CD14-positive monocyte (primary cell): ENCODE results near the gene PFKM. TPM values are rescaled to one million over a fixed set of nuclear protein-coding genes. Genes with fewer than 3 reads are reported as not detected.

Source experiments
- DNase-seq, 3 donors: peaks; one replicate each; pipeline ENCODE4 v3.0.0-alpha.2; 2011 to 2022
- H2AFZ ChIP-seq: 2 replicates; pipeline ENCODE4 v1.6.0; 2012; ENCODE audit warnings: mild to moderate bottlenecking, low read depth, low read length, inconsistent platforms; ENCODE audit not compliant: insufficient read depth, poor library complexity, severe bottlenecking
- H3K27ac ChIP-seq, 2 donors: 1 replicate in 1 of 2; 2 replicates in 1 of 2; pipeline ENCODE4 v1.5.1; 2012 to 2013; ENCODE audit warnings: low read length in 2 of 2, control low read depth in 1 of 2, inconsistent platforms in 1 of 2, low read depth in 1 of 2, mild to moderate bottlenecking in 1 of 2
- H3K27me3 ChIP-seq, 2 donors: one replicate each; pipeline versions ENCODE4 v1.6.0 to v1.6.1; 2011 to 2013; ENCODE audit warnings: low read length in 2 of 2; ENCODE audit not compliant: control insufficient read depth in 2 of 2, insufficient read depth in 2 of 2
- H3K36me3 ChIP-seq, 2 donors: replicated peaks in 1 of 2; 1 replicate in 1 of 2; 2 replicates in 1 of 2; pipeline versions ENCODE4 v1.5.1 to v1.6.1; 2012 to 2013; ENCODE audit warnings: low read length in 2 of 2, control low read depth in 1 of 2, inconsistent platforms in 1 of 2, mild to moderate bottlenecking in 1 of 2; ENCODE audit not compliant: insufficient read depth in 2 of 2, control insufficient read depth in 1 of 2
- H3K4me1 ChIP-seq, 2 donors: 1 replicate in 1 of 2; 2 replicates in 1 of 2; pipeline versions ENCODE4 v1.5.1 to v1.6.1; 2012 to 2013; ENCODE audit warnings: low read length in 2 of 2, control low read depth in 1 of 2, inconsistent platforms in 1 of 2, mild to moderate bottlenecking in 1 of 2, moderate library complexity in 1 of 2; ENCODE audit not compliant: insufficient read depth in 2 of 2, control insufficient read depth in 1 of 2
- H3K4me2 ChIP-seq: replicated peaks from 2 replicates; pipeline ENCODE3; 2012; ENCODE audit warnings: low read length, moderate library complexity, mild to moderate bottlenecking; ENCODE audit not compliant: poor library complexity, severe bottlenecking; ENCODE audit errors: extremely low read depth
- H3K4me3 ChIP-seq, 3 experiments: fragments of 200-600 bp in 1 of 3; sonication (generic) in 1 of 3; replicated peaks in 1 of 3; 1 replicate in 2 of 3; 2 replicates in 1 of 3; pipeline ENCODE4 v1.5.1; 2011 to 2013; ENCODE audit warnings: low read length in 3 of 3, mild to moderate bottlenecking in 3 of 3, control low read depth in 2 of 3, low read depth in 2 of 3, inconsistent platforms in 1 of 3, moderate library complexity in 1 of 3
- H3K79me2 ChIP-seq: 2 replicates; pipeline ENCODE4 v1.6.0; 2012; ENCODE audit warnings: mild to moderate bottlenecking, control low read depth, inconsistent platforms, low read length, moderate library complexity; ENCODE audit not compliant: insufficient read depth
- H3K9ac ChIP-seq: 2 replicates; pipeline ENCODE4 v1.6.0; 2017; ENCODE audit warnings: low read length, mild to moderate bottlenecking; ENCODE audit not compliant: insufficient read depth, poor library complexity, severe bottlenecking
- H3K9me3 ChIP-seq, 2 donors: replicated peaks in 1 of 2; 1 replicate in 1 of 2; 2 replicates in 1 of 2; pipeline versions ENCODE4 v1.5.1 to v1.6.1; 2012 to 2013; ENCODE audit warnings: low read length in 2 of 2, control low read depth in 1 of 2; ENCODE audit not compliant: control insufficient read depth in 1 of 2, insufficient read depth in 1 of 2
- H4K20me1 ChIP-seq: 2 replicates; pipeline ENCODE4 v1.6.0; 2012; ENCODE audit warnings: mild to moderate bottlenecking, low read length, control low read depth, moderate library complexity; ENCODE audit not compliant: insufficient read depth
- H3K27ac Mint-ChIP-seq, 7 donors: one replicate each; pipeline ENCODE4 v1.8.0; 2020; ENCODE audit warnings: mild to moderate bottlenecking in 7 of 7, mixed read lengths in 7 of 7, moderate library complexity in 6 of 7, inconsistent platforms in 2 of 7
- H3K27me3 Mint-ChIP-seq, 3 donors: one replicate each; pipeline ENCODE4 v1.8.0; 2021 to 2022; ENCODE audit warnings: low read depth in 3 of 3, mild to moderate bottlenecking in 3 of 3, mixed read lengths in 3 of 3, moderate library complexity in 3 of 3, inconsistent platforms in 1 of 3
- H3K36me3 Mint-ChIP-seq, 2 donors: one replicate each; pipeline ENCODE4 v1.8.0; 2020; ENCODE audit warnings: mixed read lengths in 2 of 2, inconsistent platforms in 1 of 2, mild to moderate bottlenecking in 1 of 2
- H3K4me1 Mint-ChIP-seq: one replicate; pipeline ENCODE4 v1.8.0; 2020; ENCODE audit warnings: mild to moderate bottlenecking, mixed read lengths
- H3K4me3 Mint-ChIP-seq, 2 donors: one replicate each; pipeline ENCODE4 v1.8.0; 2020; ENCODE audit warnings: mild to moderate bottlenecking in 2 of 2, mixed read lengths in 2 of 2, moderate library complexity in 1 of 2
- H3K9me3 Mint-ChIP-seq, 7 donors: one replicate each; pipeline ENCODE4 v1.8.0; 2020 to 2022; ENCODE audit warnings: mixed read lengths in 7 of 7, mild to moderate bottlenecking in 6 of 7, moderate library complexity in 6 of 7, inconsistent platforms in 2 of 7
- CTCF ChIP-seq: fragments of 200-600 bp; IDR thresholded peaks from one replicate; pipeline ENCODE4 v1.8.0; 2022; ENCODE audit warnings: antibody characterized with exemption, mild to moderate bottlenecking
- WGBS: methylation state at CpG from one replicate; pipeline ENCODE4 v1.1.5; 2013; ENCODE audit warnings: missing lambda C conversion rate; ENCODE audit not compliant: insufficient coverage; 5-methylcytosine and 5-hydroxymethylcytosine counted together
- intact Hi-C, 2 donors: fragments of 100-400 bp; cut with micrococcal nuclease; formaldehyde crosslinking; loops; one replicate each; pipeline versions ENCODE4 v1.15.0 to v1.15.1; 2023
- polyA plus RNA-seq, 3 donors: library from polyadenylated mRNA; depleted of rRNA in 1 of 3; unstranded in 2 of 3; stranded (reverse) in 1 of 3; fragments of 300-500 nt in 2 of 3; fragments of >200 nt in 1 of 3; fragmentation: Illumina TruSeq in 2 of 3; gene quantifications; 1 replicate in 2 of 3; 2 replicates in 1 of 3; pipeline ENCODE4 v1.2.3, GENCODE V29; 2012 to 2021

Gene PFKM
- polyA plus RNA-seq, 3 donors: 2.8 to 8.4 (median 3.0) TPM

GRCh38 chr12:48179466-48179865 lies 60.3 kb downstream of the PFKM start:
- Histone ChIP-seq H3K4me3 (no peak overlapping the region), H3K27ac (no peak overlapping the region), H3K79me2 (no peaks in the 10 kb centered on the region), H3K9ac (no peak overlapping the region), H3K4me1 (peaks cover 16 to 20% of the 10 kb centered on the region in 2 donors), H4K20me1 (no peaks in the 10 kb centered on the region), H3K4me2 (no peak overlapping the region), H3K27me3 (peaks cover 28 to 49% of the 10 kb centered on the region in 2 donors), H3K36me3 (no peaks in the 10 kb centered on the region), H3K9me3 (peaks cover 0 to 4% of the 10 kb centered on the region in 2 donors), H2AFZ (no peak overlapping the region)
- Mint-ChIP-seq H3K27ac (peak overlapping the region in 1 of 7 donors; percentile 14), H3K9me3 (peaks cover 0 to 4% (median 2%) of the 10 kb centered on the region in 7 donors), H3K27me3 (peaks cover 30 to 47% (median 36%) of the 10 kb centered on the region in 3 donors), H3K36me3 (peaks cover 2 to 3% of the 10 kb centered on the region in 2 donors), H3K4me1 (peaks cover 21% of the 10 kb centered on the region), H3K4me3 (no peak overlapping the region)
- no peak for DNase-seq
- no peak for TF ChIP-seq CTCF
- intact Hi-C loops: no loop called here
- WGBS: no CpG with 5 or more reads among the region's 1 CpG

- no peak overlapping the region for H3K4me2 ChIP-seq
- H3K4me3 ChIP-seq: no peak overlapping the region
- H3K36me3 ChIP-seq: no peaks in the 10 kb centered on the region
- H3K4me1 ChIP-seq: peaks cover 17 to 22% of the 10 kb centered on the region in 2 donors
- Mint-ChIP-seq H3K27ac (no peak overlapping the region), H3K4me3 (peak overlapping the region in 1 of 2 donors; percentile 62), H3K4me1 (peaks cover 23% of the 10 kb centered on the region), H3K27me3 (peaks cover 39 to 57% (median 46%) of the 10 kb centered on the region in 3 donors), H3K9me3 (peaks cover 0 to 11% (median 3%) of the 10 kb centered on the region in 7 donors), H3K36me3 (peaks cover 2 to 6% of the 10 kb centered on the region in 2 donors)
- intact Hi-C loops: no loop called here
- WGBS: 83% methylated on average over 1 of the region's 1 CpG
- peak; percentile 17 for TF ChIP-seq CTCF
- H3K9me3 ChIP-seq: peaks cover 0 to 4% of the 10 kb centered on the region in 2 donors
- no peak overlapping the region for H3K9ac ChIP-seq
- no peaks in the 10 kb centered on the region for H3K79me2 ChIP-seq
- no peaks in the 10 kb centered on the region for H4K20me1 ChIP-seq
- H2AFZ ChIP-seq: no peak overlapping the region
- no peak overlapping the region for H3K27ac ChIP-seq
- no peak for DNase-seq
- H3K27me3 ChIP-seq: peaks cover 37 to 58% of the 10 kb centered on the region in 2 donors
These were observed 61.3 kb downstream of the PFKM start for GRCh38 chr12:48180424-48180823.
